Glomerular visceral epithelial cell (primary cell): ENCODE measurements around the gene AFAP1.
A peak's percentile ranks its signal among the peaks of the same experiment; 100 is the strongest.

Experiments used
- DNase-seq: peaks from one replicate; pipeline ENCODE4 v3.0.0-alpha.2; 2016; ENCODE audit errors: extremely low spot score

AFAP1 gene

DNA sequence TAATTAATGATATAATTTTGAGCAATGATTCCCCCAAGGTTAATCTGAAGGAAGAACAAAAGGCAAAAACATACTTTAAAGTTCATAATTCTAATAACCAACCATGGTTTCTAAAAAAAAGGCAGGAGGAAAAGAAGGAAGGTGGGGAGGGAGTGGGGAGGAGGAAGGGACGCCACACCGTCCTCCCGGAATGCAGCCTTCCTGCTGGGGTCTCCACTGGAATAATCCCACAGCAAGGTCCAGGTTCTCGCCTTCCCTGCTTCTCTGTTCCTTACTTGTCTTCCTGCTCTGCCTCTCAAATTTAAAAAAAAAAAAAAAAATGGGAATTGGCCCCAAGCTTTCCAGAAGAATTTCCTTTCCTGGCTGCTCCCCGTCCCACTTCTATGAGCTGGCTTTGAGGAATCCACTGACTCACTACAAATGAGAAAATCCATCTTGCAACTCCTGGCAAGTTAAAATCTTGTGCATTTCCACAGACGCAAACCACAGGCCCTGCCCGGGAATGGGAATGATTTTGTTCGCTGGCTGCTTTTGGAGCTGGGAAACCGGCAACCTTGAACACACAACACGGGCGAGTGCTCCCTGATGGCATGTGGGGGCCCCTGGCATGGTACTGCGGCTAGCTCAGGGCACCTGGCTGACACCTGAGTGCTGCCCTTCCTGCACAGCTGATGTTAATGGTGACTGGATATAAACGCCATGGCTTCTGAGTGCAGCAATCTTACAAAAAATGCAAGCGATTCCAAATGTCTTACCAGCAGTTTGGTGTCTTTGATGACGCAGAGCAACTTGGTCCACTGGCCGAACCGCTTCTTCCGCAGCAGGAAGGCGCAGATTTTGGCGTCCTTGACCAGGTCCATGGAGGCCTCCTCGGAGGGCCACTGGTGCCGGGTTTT, 97.0 kb downstream of the AFAP1 start:
- DNase-seq = peak; percentile 98

DNA sequence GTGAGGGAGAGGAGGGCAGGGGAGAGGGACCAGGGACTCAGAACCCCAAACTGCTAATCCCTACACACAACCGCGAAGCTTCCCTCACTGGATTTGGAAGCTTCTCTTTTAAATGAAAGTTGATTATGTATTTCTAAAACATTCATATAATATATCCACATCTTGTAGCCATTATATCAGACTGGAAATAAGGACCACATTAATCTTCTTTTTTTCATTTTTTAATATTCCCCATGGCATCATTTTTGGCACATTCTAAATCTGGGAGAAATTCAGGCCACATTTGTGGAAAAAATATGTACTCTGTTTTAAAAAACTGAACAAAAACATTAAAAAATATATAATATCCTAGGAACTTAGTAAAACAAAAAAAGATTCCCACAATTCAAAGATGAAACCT, 97.8 kb downstream of the AFAP1 start:
- no peak for DNase-seq

DNA sequence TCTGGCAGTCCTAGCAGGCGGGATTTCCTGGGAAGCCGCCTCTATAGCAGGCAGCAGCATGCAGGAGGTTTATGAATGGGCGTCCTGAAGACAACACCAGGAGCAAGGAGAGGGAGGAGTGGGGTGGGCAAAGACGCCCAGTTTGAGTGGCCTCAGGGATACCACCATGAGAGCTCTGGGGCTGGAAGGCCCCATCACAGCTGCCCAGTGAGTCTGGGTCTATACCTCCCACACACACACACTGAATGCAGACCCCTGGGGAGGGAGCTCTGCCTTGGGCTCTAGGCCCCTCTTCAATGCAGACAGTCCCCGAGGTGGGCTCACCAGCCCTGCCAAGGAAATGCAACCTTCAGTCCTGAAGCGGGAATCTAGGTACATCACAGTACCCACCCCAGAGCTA, 98.6 kb downstream of the AFAP1 start:
- DNase-seq = no peak

DNA sequence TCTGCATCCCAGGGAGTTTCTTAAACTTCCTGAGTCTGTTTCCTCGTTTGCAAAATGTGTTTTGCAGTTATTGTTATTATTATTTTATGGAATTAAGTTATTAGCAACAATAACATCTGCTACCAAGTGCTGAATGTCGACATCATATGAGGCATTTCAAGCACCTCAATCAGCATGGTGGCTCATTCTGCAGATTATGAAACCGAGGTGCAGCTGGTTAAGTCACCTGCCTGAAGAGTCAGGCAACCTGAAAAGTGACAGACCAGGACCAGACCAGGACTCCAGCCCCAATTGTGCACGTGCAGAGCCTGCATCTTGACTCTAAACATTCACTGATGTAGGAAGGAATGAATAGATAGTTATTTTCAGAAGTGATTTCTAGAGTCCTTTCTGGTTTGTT, 99.8 kb downstream of the AFAP1 start:
- no peak for DNase-seq

DNA sequence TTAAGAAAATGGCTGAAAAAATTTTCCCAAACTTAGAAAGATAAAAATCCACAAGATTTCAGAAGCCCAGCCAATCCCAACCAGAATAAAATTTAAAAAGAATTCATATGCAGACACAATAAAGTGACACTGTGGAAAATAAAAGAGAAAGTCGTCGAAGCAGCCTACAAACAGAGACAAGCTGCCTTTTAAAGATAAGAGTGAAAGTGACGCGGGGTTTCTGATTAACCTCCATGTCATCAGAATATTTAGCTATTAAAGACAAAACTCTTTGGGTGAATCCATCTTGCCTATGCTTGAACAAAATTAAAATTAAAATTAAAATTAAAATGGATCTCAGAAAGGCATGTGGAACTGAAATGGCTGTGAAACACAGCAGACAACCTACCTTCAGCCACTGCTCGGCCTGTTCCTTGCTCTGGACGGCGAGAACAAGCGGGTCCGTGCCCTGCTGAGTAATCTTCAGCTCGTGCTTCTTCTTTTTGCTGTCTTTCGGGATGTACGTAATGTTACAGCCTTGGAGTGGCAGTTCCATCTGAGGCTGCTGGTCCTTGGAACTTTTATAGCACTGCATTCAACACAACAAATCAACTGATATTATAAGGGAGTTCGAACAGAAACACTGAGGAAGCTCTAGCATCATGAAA, 101.4 kb downstream of the AFAP1 start:
- no peak for DNase-seq

DNA sequence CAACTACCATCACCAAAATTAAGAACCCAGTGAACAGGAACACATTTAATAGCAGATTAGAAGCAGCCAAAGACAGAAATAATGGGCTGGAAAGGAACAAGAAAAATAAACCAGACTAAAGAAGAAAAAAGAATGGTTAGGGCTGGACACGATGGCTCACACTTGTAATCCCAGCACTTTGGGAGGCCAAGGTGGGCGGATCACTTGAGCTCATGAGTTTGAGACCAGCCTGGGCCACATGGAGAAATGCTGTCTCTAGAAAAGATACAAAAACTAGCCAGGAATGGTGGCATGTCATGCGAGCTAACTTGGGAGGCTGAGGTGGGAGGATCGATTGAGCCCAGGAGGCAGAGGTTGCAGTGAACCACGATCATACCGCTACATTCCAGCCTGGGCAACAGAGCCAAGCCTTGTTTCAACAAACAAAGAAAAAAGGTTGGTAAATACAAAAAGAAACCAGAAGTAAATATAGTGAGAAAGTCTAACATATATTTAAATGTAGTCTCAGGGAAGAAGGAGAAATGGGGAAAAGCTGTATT, 102.0 kb downstream of the AFAP1 start:
- DNase-seq = no peak

DNA sequence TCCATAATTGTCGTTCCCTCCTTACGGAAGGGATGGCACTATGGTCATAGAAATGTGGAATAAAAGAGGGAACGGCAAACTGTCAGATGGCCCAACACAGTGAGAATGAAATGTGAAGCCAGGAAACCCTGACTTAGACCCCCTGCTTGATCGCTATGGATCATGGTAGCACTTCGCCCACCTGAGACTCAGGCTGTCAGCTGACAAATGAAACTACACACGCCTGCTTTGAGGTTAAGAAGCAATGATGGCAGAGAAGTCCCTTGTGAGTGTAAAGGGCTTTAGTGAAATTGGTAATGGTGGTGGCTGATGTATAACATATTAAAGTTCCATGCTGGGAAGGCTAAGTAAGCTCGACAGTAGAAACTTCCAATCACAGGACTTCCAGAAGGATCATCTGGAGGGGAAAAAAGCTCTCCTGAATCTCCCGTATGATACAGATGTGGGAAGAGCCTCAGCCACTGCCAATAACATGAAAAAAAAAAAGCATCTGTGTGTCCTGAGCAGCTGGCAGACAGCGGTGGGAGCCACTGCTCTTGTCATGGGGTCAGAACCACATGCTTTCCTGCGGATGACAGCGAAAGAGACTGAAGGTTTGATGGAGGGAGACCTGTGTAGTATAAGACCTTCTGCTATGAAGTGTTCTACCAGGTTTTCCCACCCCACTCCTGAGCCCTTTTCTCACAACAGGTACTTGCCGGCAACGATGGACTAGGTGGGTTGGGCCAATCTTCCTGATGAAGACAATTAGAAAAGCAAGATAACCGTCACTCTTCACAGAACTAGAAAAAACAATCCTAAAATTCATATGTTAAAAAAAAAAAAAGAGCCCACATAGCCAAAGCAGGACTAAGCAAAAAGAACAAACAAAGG, 107.6 kb downstream of the AFAP1 start:
- no peak for DNase-seq

DNA sequence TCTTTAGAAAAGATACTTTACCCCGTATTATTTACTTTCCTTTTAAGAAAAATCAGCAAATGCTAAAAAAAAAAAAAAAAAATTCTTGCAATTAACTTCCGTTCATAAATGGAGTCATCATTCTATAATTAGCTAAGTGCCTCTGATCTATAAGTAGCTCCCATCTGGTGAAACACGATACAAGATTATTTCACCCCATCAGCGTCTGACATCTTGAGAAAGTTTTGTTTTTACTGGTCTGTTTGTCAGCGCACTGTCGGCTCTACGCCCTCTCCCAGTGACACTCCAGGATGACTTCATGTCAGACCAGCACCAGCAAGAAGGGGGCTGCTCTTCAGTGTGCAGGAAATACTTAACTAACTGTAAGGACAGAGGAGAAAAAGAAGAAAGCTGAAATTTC, 108.3 kb downstream of the AFAP1 start:
- no peak for DNase-seq

DNA sequence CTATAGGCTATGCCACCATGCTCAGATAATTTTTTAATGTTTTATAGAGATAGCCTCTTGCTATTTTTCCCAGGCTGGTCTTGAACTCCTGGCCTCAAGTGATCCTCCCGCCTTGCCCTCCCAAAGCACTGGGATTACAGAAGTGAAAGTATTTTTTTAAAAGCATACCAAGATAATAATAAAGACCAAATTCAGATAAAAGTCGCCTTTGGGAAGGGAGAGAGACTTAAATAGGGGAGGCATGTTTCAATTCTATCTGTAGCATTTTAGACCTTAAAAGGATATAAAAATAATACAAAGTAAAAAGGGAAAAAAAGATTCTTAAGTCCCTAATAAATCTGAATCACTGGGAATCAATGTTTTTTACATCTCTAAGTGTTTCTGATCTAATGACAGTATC, 108.9 kb downstream of the AFAP1 start:
- no peak for DNase-seq

DNA sequence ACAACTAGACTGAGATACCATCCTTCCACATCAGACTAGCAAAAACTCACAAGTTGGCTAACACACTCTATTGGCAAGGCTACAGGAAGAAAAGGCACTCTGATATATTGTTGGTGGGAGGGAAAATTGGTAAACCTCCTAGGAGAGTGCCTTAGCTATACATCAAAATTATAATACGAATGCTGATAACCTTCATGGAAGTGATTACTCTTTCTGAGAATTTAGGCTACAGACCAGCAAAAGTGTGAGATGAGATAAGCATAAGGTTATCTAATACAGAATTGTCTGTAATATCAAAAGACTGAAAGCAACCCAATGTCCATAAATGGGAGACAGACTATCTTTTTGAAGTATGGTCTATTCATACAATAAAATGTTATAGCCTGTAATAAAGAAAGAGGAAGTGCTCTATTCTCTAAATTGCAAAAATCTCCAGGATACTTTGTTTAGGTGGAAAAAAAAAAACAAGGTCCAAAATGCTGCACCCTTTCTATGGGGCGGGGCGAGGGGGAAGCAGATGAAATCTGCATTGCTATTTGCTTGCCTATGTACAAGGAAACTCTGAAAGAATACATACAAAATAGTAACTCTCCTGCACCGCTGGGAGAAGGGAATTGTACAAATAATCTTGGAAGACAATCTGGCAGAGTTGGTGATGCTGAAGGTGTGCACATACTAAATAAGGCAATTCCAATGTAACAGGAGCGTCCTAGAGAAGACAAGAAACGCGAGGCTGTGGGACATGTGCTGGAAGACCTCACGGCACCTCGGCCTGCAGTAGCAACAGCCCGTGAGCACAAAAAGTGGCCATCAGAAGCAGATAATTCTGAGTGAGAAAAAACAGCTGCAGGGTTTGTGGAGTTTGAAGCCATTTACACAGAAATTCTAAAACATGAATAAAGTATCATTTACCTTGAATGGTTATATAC, 109.7 kb downstream of the AFAP1 start:
- DNase-seq = no peak

DNA sequence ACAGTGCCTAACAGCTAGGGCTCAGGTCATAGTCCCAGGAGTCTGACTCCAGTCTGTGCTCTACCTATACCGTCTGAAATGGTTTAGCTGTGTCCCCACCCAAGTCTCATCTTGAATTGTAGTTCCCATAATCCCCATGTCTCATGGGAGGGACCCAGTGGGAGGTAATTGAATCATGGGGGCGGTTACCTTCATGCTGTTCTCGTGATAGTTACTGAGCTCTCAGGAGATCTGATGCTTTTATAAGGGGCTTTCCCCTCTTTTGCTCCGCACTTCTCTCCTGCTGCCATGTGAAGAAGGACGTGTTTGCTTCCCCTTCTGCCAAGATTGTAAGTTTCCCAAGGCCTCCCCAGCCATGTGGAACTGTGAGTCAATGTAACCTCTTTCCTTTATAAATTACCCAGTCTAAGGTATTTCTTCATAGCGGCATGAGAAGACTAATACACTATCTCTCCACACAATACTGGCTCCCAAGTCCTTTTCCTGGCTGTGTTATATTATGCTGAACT, 110.8 kb downstream of the AFAP1 start:
- DNase-seq = peak; percentile 58

DNA sequence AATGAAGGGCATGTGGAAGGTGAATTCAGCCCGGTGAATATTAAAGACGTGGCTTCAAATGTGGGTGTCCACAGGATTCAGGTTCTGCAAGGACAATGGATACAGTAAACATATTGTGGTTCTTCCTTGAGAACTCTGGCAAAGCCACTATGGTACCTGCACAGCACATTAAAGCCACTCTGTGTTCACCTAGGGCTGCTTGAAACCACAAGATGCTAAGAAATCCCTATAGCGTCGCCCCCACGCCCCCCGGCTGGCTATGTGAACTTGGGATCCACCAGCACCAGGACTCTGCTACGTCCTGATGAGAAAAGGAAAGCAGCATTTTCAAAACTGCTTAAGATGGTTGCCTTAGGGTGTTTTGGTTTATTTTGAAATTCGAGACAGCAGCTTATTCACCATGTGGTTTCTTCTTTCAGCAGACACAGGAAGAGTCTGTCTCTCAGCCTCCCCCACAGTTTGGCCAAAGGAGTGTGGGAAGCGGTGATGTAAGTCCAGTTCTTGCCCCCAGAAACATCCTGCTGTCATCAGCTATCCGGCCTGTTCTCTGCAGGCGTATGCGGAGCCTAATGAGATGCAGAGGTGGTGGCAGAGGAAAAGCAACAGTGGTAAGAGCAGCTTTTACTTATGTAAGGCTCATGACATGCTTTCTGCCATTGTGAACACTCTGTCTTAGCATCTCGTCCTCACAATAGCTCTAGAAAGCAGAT, 111.5 kb downstream of the AFAP1 start:
- peak; percentile 95 for DNase-seq

DNA sequence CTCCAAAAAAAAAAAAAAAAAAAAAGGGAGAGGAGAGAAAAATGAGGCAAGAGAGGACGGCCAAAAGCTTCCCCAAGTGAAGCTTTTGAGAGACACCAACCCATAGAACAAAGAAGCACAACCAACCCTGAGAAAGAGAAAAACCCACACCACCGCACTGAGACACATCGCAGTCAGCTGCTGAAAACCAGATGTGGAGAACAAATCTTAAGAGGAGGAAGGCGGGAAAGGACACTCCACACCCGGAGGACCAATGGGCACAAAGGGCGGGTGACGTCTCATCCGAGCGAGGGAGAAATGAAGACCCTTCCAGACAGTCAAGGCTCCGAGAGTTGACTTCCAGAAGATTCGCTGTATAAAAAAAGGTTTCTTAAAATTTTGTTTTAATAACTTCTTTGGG, 112.1 kb downstream of the AFAP1 start:
- DNase-seq = no peak

DNA sequence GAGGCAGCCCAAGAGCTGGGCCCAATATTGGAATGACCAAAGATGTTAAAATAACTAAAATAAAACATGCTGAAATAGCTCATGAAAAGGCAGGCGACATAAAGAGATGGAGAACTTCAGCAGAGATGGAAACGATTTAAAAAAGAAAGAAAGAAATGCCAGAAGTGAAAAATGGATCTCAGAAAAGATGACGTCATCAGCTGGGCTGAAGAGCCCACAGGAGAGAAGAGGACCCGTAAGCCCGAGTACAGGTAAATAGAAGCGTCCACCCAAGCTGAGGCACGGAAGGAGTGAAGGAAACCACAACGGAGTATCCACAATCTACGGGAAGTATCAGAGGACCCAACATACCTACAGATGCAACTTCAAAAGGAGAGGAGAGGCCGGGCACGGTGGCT, 112.8 kb downstream of the AFAP1 start:
- no peak for DNase-seq

DNA sequence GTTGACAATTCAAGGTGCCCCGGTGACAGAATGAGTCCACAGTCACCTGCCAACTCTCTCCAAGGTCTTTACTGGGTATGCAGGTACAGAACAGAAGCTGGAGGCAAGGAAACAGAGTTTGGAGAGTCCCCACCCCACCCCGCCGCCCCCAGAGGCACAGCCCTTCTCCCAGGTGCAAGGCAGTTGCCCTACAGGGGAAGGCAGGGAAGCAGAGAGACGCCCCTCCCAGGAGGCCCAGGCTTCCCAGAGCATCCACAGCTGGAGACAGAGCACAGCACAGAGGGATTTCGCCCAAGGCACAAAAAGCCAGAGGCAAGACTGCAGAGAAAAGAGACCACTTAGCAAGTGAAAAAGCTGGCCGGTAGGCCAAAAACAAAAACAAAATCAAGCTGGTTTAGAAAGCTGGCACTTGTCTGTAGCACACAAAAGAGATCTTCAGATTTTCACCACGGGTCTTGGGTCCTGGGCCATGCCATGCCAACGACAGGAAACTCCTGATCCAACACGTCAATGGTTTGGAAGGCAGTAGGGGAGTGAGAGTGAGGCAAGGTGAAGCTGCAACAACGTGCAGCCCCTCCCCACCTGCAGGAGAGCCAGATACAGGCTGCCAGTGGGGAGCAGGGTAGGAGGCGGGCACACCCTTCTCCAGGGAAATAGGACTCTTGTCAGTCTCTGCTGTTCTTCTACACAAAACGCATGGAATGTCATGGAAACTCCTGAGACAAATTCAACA, 113.3 kb downstream of the AFAP1 start:
- DNase-seq = no peak

DNA sequence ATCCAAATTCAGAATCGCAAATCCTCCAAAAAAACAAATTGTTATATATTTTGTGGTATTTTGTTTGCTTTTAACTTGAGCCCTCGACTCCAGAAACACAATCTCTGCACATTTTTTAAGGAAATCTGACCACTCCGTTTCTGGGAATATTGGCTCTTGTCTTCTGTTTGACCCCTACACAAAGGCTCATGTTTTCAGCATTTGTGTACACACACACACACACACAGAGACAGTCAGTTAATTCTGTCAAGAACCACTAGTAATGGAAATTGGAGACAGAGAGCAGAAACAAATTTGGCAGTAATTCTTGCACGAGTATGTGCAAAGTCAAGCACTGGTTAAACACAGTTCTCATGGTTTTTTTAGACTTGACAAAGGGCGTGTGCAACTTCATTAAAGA, 115.4 kb downstream of the AFAP1 start:
- no peak for DNase-seq

DNA sequence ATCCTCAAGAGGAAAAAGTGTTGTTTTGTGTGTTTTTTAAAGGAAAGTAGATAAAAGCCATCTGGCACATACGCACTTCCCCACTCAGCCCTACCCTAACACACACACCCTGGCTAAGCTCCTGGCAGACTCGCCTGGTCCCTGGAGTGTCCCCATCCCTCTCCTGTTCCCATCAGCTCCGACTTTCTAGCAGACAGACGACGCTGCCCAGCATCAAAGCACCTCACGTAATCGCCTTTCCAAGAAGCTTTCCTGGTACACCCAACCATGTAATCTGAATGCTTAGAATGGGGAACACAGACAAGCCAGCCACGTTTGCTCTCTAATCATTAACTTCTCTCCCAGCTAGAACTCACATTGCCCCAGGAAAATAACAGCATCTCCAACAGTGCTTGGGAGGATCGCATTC, 116.2 kb downstream of the AFAP1 start:
- DNase-seq = peak; percentile 80

DNA sequence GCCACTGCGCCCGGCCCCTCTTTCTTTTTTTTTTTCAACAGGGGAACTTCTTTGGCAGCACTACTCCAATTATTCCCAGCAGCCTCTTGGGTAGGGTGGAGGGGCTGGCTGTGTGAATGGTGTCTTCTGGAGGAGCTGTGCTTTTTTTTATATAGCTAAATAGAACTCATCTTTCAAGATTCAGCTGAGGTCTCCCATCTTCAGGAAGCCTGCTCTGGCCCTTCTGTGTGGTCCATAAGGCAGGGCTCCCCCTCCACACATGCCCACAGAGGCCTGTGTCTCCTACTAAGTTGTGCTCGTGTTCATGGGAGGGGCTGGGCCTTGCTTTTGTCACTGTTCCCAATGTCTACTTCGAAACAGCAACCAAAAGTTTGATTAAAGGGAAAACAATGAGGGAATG, 116.8 kb downstream of the AFAP1 start:
- DNase-seq = no peak

DNA sequence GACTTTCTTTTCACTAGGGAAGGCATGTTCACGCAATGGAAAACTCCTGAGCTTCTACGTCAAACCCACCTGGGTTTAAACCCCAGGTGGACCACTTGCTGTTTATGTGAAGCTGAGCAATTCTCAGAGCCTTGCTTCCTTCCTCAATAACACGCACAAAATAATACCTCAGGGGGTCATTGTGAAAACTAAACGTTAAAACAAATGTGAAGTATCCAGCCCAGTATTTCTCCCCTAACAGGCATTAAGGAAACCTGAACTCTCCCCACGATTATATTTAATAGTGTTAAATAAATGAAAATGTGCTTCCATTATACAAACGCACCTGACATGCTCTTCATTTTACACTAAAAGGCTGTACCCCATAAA, 117.5 kb downstream of the AFAP1 start:
- DNase-seq = no peak
